ENCODE measurements around the gene MYOCD.

MYOCD gene

GRCh38 chr17:12623220-12623848, 42.4 kb upstream of the MYOCD start:
- no peak for TF ChIP-seq CTCF (IDR thresholded peaks at IDR 0.05; ENCODE audit: borderline replicate concordance, control extremely low read depth, extremely low read depth, insufficient read depth, missing control alignments)
- in situ Hi-C loops (cut with MboI; ENCODE audit: low sequenced_read_pairs, unreplicated experiment): no loop called here

GRCh38 chr17:12624211-12624610, 41.5 kb upstream of the MYOCD start:
- in situ Hi-C loops (cut with MboI; ENCODE audit: low sequenced_read_pairs, unreplicated experiment): no loop called here
- no peak for DNase-seq (ENCODE audit: low spot score)
- TF ChIP-seq CTCF (IDR thresholded peaks at IDR 0.05; ENCODE audit: borderline replicate concordance, control extremely low read depth, extremely low read depth, insufficient read depth, missing control alignments): no peak

More at GRCh38 chr17:12623220-12623848, 42.4 kb upstream of the MYOCD start:
- no peak for DNase-seq (ENCODE audit: low spot score)

- in situ Hi-C loops (cut with MboI; ENCODE audit: low sequenced_read_pairs, unreplicated experiment): no loop called here
- no peak for TF ChIP-seq CTCF (IDR thresholded peaks at IDR 0.05; ENCODE audit: borderline replicate concordance, control extremely low read depth, extremely low read depth, insufficient read depth, missing control alignments)
- no peak for DNase-seq (ENCODE audit: low spot score)
These were observed 40.6 kb upstream of the MYOCD start for GRCh38 chr17:12625092-12625491.

GRCh38 chr17:12627177-12627629, 38.5 kb upstream of the MYOCD start:
- in situ Hi-C loops (cut with MboI; ENCODE audit: low sequenced_read_pairs, unreplicated experiment): no loop called here
- TF ChIP-seq CTCF (IDR thresholded peaks at IDR 0.05; ENCODE audit: borderline replicate concordance, control extremely low read depth, extremely low read depth, insufficient read depth, missing control alignments): no peak
- no peak for DNase-seq (ENCODE audit: low spot score)

GRCh38 chr17:12627781-12628451, 37.8 kb upstream of the MYOCD start:
- no peak for DNase-seq (ENCODE audit: low spot score)
- in situ Hi-C loops (cut with MboI; ENCODE audit: low sequenced_read_pairs, unreplicated experiment): no loop called here
- TF ChIP-seq CTCF (IDR thresholded peaks at IDR 0.05; ENCODE audit: borderline replicate concordance, control extremely low read depth, extremely low read depth, insufficient read depth, missing control alignments): no peak

GRCh38 chr17:12631076-12631475, 34.6 kb upstream of the MYOCD start:
- TF ChIP-seq CTCF (IDR thresholded peaks at IDR 0.05; ENCODE audit: borderline replicate concordance, control extremely low read depth, extremely low read depth, insufficient read depth, missing control alignments): no peak
- in situ Hi-C loops (cut with MboI; ENCODE audit: low sequenced_read_pairs, unreplicated experiment): no loop called here
- no peak for DNase-seq (ENCODE audit: low spot score)
